ENCODE results near the gene C19orf81.

- TF ChIP-seq, protein P1, sequence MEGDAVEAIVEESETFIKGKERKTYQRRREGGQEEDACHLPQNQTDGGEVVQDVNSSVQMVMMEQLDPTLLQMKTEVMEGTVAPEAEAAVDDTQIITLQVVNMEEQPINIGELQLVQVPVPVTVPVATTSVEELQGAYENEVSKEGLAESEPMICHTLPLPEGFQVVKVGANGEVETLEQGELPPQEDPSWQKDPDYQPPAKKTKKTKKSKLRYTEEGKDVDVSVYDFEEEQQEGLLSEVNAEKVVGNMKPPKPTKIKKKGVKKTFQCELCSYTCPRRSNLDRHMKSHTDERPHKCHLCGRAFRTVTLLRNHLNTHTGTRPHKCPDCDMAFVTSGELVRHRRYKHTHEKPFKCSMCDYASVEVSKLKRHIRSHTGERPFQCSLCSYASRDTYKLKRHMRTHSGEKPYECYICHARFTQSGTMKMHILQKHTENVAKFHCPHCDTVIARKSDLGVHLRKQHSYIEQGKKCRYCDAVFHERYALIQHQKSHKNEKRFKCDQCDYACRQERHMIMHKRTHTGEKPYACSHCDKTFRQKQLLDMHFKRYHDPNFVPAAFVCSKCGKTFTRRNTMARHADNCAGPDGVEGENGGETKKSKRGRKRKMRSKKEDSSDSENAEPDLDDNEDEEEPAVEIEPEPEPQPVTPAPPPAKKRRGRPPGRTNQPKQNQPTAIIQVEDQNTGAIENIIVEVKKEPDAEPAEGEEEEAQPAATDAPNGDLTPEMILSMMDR (IDR thresholded peaks at IDR 0.05), result no peak
- no peak for TF ChIP-seq POLR2A (IDR thresholded peaks at IDR 0.05)
These were observed 15.0 kb downstream of the C19orf81 start for GRCh38 chr19:50664204-50664603.
